ENCODE data around the gene KCNK18. TPM values are rescaled to one million over a fixed set of nuclear protein-coding genes. Genes with fewer than 3 reads are reported as not detected.

Gene KCNK18
- total and polyA plus RNA-seq, 9 donors, result not detected

DNA sequence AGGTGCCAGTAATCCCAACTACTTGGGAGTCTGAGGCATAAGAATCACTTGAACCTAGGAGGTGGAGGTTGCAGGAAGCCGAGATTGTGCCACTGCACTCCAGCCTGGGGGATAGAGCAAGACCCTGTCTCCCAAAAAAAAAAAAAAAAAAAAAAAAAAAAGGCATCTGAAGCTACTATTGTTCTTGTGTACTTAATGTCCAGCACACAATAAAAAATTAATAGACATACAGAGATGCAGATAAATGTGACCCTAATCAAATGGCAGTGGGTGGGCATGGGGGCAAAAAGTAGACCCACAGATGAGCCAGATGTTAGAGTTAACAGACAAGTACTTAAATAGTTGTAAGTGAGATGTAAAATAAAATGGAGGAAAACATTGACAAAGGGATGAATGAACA is 7.7 kb upstream of the KCNK18 start:
- Histone ChIP-seq H3K36me3 (no peaks in the 10 kb centered on the region), H3K4me1 (ENCODE audit: insufficient read depth) (no peaks in the 10 kb centered on the region), H3K27ac (no peak overlapping the region), H3K4me3 (no peak overlapping the region), H3K9me3 (no peaks in the 10 kb centered on the region), H3K27me3 (no peaks in the 10 kb centered on the region)
- intact Hi-C loops (cut with DNase I), result no loop called here
- WGBS, 3 donors, result 61 to 87% (median 79%) methylated on average over 1 of the region's 1 CpG
- DNase-seq, result no peak
- TF ChIP-seq EP300 (IDR thresholded peaks at IDR 0.05), result no peak

- no peak overlapping the region for H3K27ac ChIP-seq
- no peaks in the 10 kb centered on the region for H3K27me3 ChIP-seq
- intact Hi-C loops (cut with DNase I), result no loop called here
- 15 to 26% (median 18%) methylated on average over 4 of the region's 4 CpGs for WGBS, 3 donors
- H3K4me1 ChIP-seq (ENCODE audit: insufficient read depth), result no peaks in the 10 kb centered on the region
- TF ChIP-seq, protein P1, sequence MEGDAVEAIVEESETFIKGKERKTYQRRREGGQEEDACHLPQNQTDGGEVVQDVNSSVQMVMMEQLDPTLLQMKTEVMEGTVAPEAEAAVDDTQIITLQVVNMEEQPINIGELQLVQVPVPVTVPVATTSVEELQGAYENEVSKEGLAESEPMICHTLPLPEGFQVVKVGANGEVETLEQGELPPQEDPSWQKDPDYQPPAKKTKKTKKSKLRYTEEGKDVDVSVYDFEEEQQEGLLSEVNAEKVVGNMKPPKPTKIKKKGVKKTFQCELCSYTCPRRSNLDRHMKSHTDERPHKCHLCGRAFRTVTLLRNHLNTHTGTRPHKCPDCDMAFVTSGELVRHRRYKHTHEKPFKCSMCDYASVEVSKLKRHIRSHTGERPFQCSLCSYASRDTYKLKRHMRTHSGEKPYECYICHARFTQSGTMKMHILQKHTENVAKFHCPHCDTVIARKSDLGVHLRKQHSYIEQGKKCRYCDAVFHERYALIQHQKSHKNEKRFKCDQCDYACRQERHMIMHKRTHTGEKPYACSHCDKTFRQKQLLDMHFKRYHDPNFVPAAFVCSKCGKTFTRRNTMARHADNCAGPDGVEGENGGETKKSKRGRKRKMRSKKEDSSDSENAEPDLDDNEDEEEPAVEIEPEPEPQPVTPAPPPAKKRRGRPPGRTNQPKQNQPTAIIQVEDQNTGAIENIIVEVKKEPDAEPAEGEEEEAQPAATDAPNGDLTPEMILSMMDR (IDR thresholded peaks at IDR 0.05), result no peak
- no peak for TF ChIP-seq POLR2A (IDR thresholded peaks at IDR 0.05)
- no peaks in the 10 kb centered on the region for H3K36me3 ChIP-seq
- no peak overlapping the region for H3K4me3 ChIP-seq
- DNase-seq, result no peak
- no peaks in the 10 kb centered on the region for H3K9me3 ChIP-seq
Observed at GRCh38 chr10:117198088-117198487, 799 bp downstream of the KCNK18 start.

GRCh38 chr10:117201826-117202225 is 4.5 kb downstream of the KCNK18 start:
- intact Hi-C loops (cut with DNase I), result no loop called here
- 75 to 88% (median 76%) methylated on average over 4 of the region's 4 CpGs for WGBS, 3 donors
- Histone ChIP-seq H3K27me3 (no peaks in the 10 kb centered on the region), H3K9me3 (no peaks in the 10 kb centered on the region), H3K27ac (no peak overlapping the region), H3K4me3 (no peak overlapping the region), H3K36me3 (no peaks in the 10 kb centered on the region), H3K4me1 (ENCODE audit: insufficient read depth) (no peaks in the 10 kb centered on the region)
- TF ChIP-seq, protein P1 (IDR thresholded peaks at IDR 0.05), result no peak
- TF ChIP-seq EP300 (IDR thresholded peaks at IDR 0.05) (no peak), POLR2A (IDR thresholded peaks at IDR 0.05) (no peak)
- no peak for DNase-seq

DNA sequence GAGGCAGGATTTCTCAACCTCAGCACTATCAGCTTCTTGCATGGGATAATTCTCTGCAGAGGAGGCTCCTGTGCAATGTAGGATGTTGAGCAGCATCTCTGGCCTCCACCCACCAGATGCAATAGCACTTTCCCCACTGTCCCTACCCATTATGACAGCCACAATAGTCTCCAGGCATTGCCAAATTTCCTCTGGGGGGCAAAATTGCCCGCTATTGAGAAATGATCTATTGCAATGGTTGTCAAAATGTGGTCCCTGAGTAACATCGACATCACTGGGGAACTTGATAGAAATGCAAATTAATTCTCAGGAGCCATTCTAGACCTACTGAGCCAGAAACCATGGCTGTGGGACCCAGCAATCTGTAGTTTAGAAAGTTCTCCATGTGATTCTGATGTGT is 7.0 kb downstream of the KCNK18 start:
- TF ChIP-seq POLR2A (IDR thresholded peaks at IDR 0.05) (no peak), EP300 (IDR thresholded peaks at IDR 0.05) (no peak)
- no peak for DNase-seq
- H3K4me3 ChIP-seq, result no peak overlapping the region
- no peaks in the 10 kb centered on the region for H3K4me1 ChIP-seq (ENCODE audit: insufficient read depth)
- H3K27ac ChIP-seq, result no peak overlapping the region
- H3K27me3 ChIP-seq, result no peaks in the 10 kb centered on the region
- H3K36me3 ChIP-seq, result no peaks in the 10 kb centered on the region
- intact Hi-C loops (cut with DNase I), result no loop called here
- 38 to 69% (median 66%) methylated on average over 2 of the region's 2 CpGs for WGBS, 3 donors
- no peaks in the 10 kb centered on the region for H3K9me3 ChIP-seq

- Histone ChIP-seq H3K4me3 (no peak overlapping the region), H3K4me1 (ENCODE audit: insufficient read depth) (peaks cover 3% of the 10 kb centered on the region), H3K27me3 (no peaks in the 10 kb centered on the region), H3K27ac (no peak overlapping the region), H3K36me3 (no peaks in the 10 kb centered on the region), H3K9me3 (no peaks in the 10 kb centered on the region)
- TF ChIP-seq POLR2A (IDR thresholded peaks at IDR 0.05), result no peak
- TF ChIP-seq EP300 (IDR thresholded peaks at IDR 0.05), result no peak
- TF ChIP-seq, protein P1 (IDR thresholded peaks at IDR 0.05), result no peak
- WGBS, 3 donors, result 79 to 93% (median 81%) methylated on average over 1 of the region's 1 CpG
- DNase-seq, result no peak
- intact Hi-C loops (cut with DNase I), result loop anchor here in 1 of 4 donors (10.0 kb wide), 1 partner anchor 1033 kb away; no protein-coding TSS in a partner anchor
Observed at GRCh38 chr10:117212176-117212575, 14.9 kb downstream of the KCNK18 start.
